Stomach smooth muscle (tissue), 2 donors: Measurements from ENCODE around the gene FOSL2.
A peak's percentile ranks its signal among the peaks of the same experiment; 100 is the strongest.

Experiments used
- H3K27ac ChIP-seq: one replicate; pipeline ENCODE4 v1.7.0; 2013; ENCODE audit warnings: mild to moderate bottlenecking, low read length, inconsistent platforms
- H3K27me3 ChIP-seq, 2 donors: one replicate each; pipeline ENCODE4 v1.7.0; 2013; ENCODE audit warnings: low read length in 2 of 2; ENCODE audit not compliant: insufficient read depth in 2 of 2, control insufficient read depth in 1 of 2
- H3K36me3 ChIP-seq, 2 donors: one replicate each; pipeline ENCODE4 v1.7.0; 2013; ENCODE audit warnings: low read length in 2 of 2; ENCODE audit not compliant: control insufficient read depth in 2 of 2, insufficient read depth in 2 of 2
- H3K4me1 ChIP-seq: one replicate; pipeline ENCODE4 v1.7.0; 2013; ENCODE audit warnings: low read length; ENCODE audit not compliant: control insufficient read depth, insufficient read depth
- H3K4me3 ChIP-seq, 2 donors: one replicate each; pipeline ENCODE4 v1.7.0; 2013; ENCODE audit warnings: low read length in 2 of 2
- H3K9ac ChIP-seq, 2 donors: one replicate each; pipeline ENCODE4 v1.7.0; 2013; ENCODE audit warnings: low read length in 2 of 2, mild to moderate bottlenecking in 1 of 2
- H3K9me3 ChIP-seq, 2 donors: one replicate each; pipeline ENCODE4 v1.7.0; 2013; ENCODE audit warnings: low read length in 2 of 2; ENCODE audit not compliant: control insufficient read depth in 2 of 2
- donor health status: healthy.
- donor health status: Pancreatic carcinoma.

Gene FOSL2

DNA sequence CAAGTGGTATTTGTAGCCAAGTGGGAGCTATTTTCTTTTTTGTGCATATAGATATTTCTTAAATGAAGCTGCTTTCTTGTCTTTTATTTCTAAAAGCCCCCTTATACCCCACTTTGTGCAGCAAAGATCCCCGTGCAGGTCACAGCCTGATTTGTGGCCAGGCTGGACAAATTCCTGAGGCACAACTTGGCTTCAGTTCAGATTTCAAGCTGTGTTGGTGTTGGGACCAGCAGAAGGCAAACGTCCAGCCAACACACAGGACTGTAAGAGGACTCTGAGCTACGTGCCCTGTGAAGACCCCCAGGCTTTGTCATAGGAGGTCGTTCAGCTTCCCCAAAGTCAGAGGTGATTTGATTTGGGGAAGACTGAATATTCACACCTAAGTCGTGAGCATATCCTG lies 21.9 kb downstream of the FOSL2 start:
- no peaks in the 10 kb centered on the region for H3K27me3 ChIP-seq
- peak overlapping the region in 1 of 2 donors; percentile 15 for H3K4me3 ChIP-seq
- H3K27ac ChIP-seq = no peak overlapping the region
- H3K9me3 ChIP-seq = no peaks in the 10 kb centered on the region
- H3K9ac ChIP-seq = no peak overlapping the region
- peaks cover 25% of the 10 kb centered on the region for H3K4me1 ChIP-seq
- H3K36me3 ChIP-seq = peaks cover 54 to 67% of the 10 kb centered on the region in 2 donors

DNA sequence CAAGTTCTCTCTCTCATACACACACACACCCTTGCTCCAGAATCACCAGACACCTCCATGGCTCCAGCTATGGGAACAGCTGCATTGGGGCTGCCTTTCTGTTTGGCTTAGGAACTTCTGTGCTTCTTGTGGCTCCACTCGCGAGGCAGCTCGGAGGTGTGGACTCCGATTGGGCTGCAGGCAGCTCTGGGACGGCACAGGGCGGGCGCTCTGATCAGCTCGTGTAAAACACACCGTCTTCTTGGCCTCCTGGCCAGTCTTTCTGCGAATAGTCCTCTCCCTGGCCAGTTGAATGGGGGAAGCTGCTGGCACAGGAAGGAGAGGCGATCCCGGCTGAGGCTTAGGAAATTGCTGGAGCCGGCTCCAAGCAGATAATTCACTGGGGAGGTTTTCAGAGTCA lies 22.4 kb downstream of the FOSL2 start:
- H3K36me3 ChIP-seq = peaks cover 52 to 62% of the 10 kb centered on the region in 2 donors
- no peaks in the 10 kb centered on the region for H3K9me3 ChIP-seq
- H3K9ac ChIP-seq = no peak overlapping the region
- H3K4me1 ChIP-seq = peaks cover 25% of the 10 kb centered on the region
- no peaks in the 10 kb centered on the region for H3K27me3 ChIP-seq
- H3K4me3 ChIP-seq = peak overlapping the region in 1 of 2 donors; percentile 15
- H3K27ac ChIP-seq = no peak overlapping the region

DNA sequence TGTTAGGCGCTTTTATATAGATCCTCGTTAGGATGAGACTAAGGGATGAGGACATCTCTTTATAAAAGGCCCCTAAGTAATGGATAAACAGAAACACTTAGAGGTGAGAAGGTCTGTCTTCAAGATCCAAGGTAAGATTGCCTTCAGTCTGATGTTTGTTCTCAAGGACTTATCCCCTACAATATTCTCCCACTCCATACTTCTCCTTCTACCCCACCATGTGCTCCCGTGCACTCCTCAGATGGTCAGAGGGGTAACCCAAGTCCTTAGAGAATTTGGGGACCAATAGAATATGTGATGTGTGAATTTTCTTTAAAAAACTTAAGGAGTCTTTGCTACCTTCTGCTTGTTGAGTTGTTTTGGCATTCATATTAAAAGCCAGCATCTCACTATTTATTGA lies 23.1 kb downstream of the FOSL2 start:
- Histone ChIP-seq H3K27ac (no peak overlapping the region), H3K9ac (no peak overlapping the region), H3K4me1 (peaks cover 25% of the 10 kb centered on the region), H3K27me3 (no peaks in the 10 kb centered on the region), H3K4me3 (no peak overlapping the region), H3K36me3 (peaks cover 47 to 56% of the 10 kb centered on the region in 2 donors), H3K9me3 (no peaks in the 10 kb centered on the region)

DNA sequence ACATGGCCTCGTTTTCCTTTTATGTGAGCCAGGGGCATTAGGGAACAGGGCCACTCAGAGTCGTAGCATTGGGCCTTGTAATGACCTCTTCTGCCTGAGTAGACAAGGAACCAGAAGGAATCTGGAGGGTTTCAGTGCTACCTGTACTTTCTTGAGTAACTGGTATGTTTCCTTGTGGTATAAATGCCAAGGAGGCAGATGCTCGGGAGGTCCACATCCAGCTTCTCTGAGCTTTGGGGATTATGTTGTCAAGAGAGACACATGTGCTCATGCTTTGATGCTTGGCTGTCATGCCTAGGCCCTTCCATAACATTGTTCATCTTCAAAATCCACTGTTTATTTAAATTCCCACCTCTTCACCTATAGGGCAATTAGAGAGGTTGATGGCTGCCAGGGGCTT lies 26.3 kb downstream of the FOSL2 start:
- H3K9ac ChIP-seq = no peak overlapping the region
- no peak overlapping the region for H3K4me3 ChIP-seq
- peaks cover 18 to 26% of the 10 kb centered on the region in 2 donors for H3K36me3 ChIP-seq
- peaks cover 11% of the 10 kb centered on the region for H3K4me1 ChIP-seq
- no peaks in the 10 kb centered on the region for H3K27me3 ChIP-seq
- no peak overlapping the region for H3K27ac ChIP-seq
- no peaks in the 10 kb centered on the region for H3K9me3 ChIP-seq

DNA sequence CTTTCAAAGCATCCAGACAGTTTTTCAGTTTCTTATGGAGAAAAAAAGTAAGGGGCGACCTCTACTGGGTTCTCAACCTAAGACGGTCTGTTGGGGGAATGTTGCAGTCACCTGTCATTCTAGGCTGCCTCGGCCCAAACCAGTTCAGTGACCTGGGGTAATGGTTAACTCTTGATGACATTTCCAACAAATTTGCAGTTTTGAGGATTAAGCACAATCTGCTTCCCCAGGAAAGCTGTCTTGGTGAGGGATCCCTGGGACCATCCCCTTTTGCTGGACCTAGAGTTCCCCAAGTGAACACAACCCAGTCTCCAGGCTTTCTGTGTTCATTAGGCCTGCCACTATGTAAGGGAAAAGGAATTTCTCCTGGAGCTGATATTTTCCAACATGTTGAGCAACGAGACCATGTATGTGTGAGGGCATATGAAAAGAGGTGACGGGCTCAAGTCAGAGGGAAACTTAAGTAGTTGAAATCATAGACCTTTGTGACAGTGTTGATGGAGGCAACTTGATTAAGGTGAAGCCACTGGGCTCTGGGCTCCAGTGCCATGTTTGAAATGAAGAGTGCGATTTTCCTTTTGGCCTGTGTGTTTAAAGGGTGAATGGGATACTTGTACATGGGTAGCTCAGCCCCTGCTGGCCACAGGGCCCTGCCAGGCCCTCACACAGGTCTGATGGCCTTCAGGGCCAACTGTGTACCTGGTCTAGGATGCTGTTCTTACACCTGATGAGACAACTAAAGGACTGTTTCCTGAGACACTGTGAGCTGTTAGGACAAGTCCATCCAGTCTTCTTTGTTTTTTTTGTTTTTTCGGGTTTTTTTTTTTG lies 27.0 kb downstream of the FOSL2 start:
- Histone ChIP-seq H3K4me1 (peaks cover 5% of the 10 kb centered on the region), H3K36me3 (peaks cover 13 to 19% of the 10 kb centered on the region in 2 donors), H3K27me3 (no peaks in the 10 kb centered on the region), H3K4me3 (no peak overlapping the region), H3K9ac (no peak overlapping the region), H3K9me3 (no peaks in the 10 kb centered on the region), H3K27ac (no peak overlapping the region)

DNA sequence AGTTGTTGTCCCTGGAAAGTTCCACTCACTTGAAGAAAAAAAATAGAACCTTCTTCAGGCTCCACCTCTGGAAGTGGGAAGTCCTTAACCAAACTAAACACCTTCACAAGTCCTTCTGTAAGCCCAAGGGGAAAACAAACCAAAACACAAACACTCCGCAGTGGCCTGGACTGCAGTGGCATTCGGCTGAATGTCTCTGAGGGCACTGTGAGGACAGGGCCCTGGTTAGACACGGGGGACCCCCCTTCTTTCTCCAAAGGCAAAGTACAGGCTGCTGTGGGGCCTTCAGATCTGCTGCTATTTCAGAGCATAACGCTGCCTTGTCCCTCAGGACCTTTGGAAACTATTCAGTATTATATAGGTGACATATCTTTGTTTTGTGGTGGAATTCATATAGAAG lies 28.1 kb downstream of the FOSL2 start:
- no peaks in the 10 kb centered on the region for H3K9me3 ChIP-seq

DNA sequence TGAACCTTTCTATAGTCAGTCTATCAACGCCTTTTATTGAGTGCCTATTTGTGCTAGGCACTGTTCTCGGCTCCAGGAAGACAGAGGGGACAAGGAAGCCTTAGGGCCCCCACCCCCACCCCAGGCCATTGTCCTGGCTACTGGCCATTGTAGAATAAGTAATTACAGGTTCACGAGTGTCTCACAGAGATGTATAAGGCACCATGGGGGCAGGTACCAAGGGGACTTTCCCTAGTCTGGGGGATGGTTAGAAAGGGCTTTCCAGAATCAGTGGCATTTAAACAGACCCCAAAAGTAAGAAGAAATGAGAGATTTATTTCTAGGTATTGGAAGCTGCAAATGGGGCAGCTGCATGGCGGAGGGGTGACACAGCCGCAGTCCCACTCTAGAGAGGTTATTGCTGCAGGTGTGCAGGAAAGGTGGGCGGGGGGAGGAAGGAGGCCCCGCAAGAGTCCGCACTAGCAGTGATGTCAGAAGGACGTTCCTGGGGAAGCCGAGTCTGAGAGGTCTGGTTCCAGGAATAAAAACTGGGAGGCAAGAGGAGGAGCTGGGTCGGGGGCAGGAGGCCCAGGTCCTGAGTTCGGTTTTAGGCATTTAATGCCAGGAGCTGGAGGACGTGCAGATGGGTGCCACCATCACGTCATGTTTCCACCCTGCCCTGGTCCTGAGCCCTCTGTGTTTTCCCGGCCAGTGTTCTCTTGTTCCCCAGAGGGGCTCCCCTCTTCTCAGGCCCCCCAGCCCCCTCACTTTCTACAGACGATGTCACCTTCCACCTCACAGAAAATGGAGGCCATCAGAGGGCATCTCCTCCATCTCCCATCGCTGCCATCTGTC lies 30.5 kb downstream of the FOSL2 start:
- Histone ChIP-seq H3K9me3 (no peaks in the 10 kb centered on the region), H3K9ac (no peak overlapping the region), H3K4me3 (no peak overlapping the region), H3K27ac (no peak overlapping the region), H3K36me3 (peaks cover 0 to 2% of the 10 kb centered on the region in 2 donors), H3K4me1 (no peaks in the 10 kb centered on the region), H3K27me3 (no peaks in the 10 kb centered on the region)

More for the DNA sequence above, 28.1 kb downstream of the FOSL2 start:
- Histone ChIP-seq H3K27ac (no peak overlapping the region), H3K36me3 (peaks cover 5 to 11% of the 10 kb centered on the region in 2 donors), H3K9ac (no peak overlapping the region), H3K27me3 (no peaks in the 10 kb centered on the region), H3K4me3 (no peak overlapping the region), H3K4me1 (no peaks in the 10 kb centered on the region)

DNA sequence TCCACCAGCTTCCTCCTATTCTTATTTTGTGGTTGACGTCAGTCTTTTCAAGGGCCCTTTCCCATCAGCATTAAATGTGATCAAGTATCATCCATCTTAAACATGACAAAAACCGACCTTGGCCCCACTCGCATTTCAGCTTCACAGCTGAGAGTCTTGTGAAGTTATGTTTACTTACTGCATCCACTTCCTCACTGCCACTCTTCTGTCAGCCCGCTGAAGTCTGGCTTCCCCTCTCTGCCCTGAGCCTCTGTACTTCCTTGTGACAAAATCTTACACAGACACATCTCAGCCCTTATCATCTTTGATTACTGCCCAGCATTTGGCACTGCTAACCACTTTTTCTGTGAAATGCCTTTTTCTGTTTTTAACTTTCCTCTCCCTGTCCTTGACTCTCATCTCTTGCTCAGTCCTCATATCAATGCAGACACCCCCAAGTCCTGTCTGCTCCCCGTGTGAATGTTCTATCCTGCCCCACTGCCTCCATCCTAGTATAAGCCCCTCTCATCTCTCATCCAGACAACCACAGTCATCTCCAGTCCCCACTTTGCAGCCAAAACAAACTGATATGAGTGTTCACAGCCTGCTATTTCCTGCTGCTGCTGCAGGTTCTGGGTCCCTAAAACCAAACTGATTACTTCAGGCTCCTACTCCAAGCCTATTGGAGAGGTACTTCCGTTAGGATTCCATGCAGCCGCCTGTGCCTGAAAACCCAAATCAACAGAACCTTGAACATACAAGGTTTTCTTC lies 31.4 kb downstream of the FOSL2 start:
- no peak overlapping the region for H3K27ac ChIP-seq

DNA sequence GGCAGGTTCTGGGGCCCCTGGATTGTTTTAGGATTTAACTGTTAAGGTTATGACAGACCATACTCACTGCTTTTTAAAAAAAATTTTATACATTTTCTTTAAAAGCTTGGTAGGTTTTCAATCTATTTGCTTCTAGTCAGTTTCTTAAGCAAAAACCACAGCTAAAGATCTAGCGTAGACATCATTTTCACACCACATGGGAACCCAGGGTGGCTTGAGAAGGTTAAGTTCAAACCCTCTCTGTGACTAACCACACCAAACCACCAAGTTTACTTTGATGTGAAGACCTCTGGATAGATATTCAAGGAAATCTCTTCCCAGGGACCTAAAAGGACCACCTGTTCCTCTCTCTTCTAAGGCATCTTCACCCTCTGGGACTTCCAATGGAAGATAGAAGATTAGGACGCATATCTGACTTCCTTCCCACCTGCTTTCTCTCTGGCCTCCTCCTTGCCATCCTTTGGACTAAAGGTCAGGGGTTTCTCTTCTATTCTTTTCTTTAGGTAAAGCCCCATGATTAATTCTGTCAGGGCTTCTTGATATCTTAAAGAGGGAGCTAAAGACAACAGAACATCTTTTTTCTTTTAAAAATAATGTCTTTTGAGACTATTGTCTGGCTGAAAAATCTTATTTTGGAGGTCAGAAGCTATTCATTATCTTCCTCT lies 32.3 kb downstream of the FOSL2 start:
- no peaks in the 10 kb centered on the region for H3K36me3 ChIP-seq
- H3K27me3 ChIP-seq = no peaks in the 10 kb centered on the region
- no peak overlapping the region for H3K4me3 ChIP-seq
- H3K27ac ChIP-seq = no peak overlapping the region
- no peaks in the 10 kb centered on the region for H3K4me1 ChIP-seq
- H3K9ac ChIP-seq = no peak overlapping the region
- no peaks in the 10 kb centered on the region for H3K9me3 ChIP-seq

More for the DNA sequence above, 31.4 kb downstream of the FOSL2 start:
- Histone ChIP-seq H3K36me3 (no peaks in the 10 kb centered on the region), H3K27me3 (no peaks in the 10 kb centered on the region), H3K4me3 (no peak overlapping the region), H3K9me3 (no peaks in the 10 kb centered on the region), H3K9ac (no peak overlapping the region), H3K4me1 (no peaks in the 10 kb centered on the region)

DNA sequence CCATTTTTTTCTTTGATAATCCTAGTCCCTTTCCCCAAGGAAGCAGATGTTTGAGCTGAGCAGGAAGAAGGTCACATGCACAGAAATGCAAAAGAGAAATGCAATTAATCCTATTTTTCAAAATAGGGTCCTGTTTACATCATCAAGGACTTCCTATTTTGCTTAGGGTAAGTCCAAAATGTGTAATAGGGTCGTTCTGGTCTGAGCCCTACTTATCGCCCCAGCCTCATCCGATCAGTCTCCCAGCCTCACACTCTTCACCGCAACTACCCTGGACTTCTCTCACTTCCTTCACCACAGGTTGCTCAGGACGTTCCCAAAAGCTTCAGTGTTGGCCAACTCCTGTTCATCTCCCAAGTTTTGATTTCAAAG lies 32.8 kb downstream of the FOSL2 start:
- Histone ChIP-seq H3K4me3 (no peak overlapping the region), H3K4me1 (no peaks in the 10 kb centered on the region), H3K36me3 (no peaks in the 10 kb centered on the region), H3K9ac (no peak overlapping the region), H3K27me3 (no peaks in the 10 kb centered on the region), H3K27ac (no peak overlapping the region), H3K9me3 (no peaks in the 10 kb centered on the region)
